Astrocyte of the hippocampus (primary cell): ENCODE data around the gene TRABD2A.

ENCODE experiments used
- DNase-seq: peaks from one replicate; pipeline ENCODE4 v3.0.0; 2011; ENCODE audit warnings: low read depth, low spot score

TRABD2A gene

GRCh38 chr2:84855731-84856130 lies 25.2 kb downstream of the TRABD2A start:
- DNase-seq, result no peak

DNA sequence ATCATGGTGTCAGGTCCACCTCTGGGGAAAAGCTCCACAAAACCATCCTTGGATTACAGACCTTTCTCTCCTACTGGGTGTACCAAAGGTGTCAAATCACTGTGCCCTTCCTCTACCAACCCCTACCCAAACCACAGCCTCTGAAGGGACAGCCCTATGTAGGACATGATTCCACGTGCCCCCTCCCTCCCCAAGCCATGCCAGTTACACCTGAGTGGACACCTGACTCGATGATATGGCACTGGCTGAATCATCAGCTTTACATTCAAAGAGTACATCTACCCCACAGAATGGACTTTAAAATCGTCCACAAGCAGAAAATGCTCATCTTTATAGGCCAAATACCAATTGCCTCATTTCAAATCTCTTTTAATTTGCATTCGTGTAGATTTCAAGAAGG lies 26.0 kb downstream of the TRABD2A start:
- DNase-seq, result no peak

DNA sequence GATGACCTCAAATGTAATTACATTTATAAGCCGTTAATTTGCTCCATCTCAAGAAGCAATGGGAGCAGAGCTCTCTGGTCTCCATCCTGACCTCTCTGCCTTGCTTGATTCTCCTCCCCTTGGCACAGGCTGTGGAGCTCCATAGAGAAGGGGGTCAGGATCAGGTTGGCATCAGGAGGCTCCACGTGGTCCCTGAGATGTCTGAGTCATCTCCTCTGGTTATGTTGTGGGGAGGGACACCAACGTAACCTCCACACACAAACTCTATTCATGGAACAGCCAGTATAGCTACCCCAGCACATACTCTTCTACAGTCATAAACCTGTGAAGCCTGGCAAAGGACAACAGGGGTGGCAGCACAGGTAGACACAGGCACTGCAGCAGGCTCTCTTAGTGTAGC lies 29.0 kb downstream of the TRABD2A start:
- DNase-seq, result no peak

DNA sequence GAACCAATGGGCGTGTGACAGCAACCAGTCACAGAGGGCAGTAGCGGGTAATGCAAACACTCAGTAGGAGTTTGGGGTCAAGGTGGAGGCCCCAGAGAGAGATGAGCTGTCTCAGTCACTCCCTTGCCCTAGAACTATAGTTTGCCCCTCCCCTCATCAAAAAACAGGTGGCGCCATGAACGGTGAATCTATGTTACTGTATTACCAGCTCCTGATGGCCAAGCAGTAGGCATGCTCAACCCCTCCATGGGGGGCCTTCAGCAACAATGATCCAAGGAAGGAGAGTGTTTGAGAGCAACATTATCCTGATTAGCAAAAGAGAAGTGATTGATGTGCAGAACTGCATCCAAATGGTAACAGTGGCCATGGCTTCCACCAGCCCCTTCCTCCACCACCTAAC lies 30.4 kb downstream of the TRABD2A start:
- no peak for DNase-seq

GRCh38 chr2:84849271-84849952 lies 31.5 kb downstream of the TRABD2A start:
- no peak for DNase-seq

DNA sequence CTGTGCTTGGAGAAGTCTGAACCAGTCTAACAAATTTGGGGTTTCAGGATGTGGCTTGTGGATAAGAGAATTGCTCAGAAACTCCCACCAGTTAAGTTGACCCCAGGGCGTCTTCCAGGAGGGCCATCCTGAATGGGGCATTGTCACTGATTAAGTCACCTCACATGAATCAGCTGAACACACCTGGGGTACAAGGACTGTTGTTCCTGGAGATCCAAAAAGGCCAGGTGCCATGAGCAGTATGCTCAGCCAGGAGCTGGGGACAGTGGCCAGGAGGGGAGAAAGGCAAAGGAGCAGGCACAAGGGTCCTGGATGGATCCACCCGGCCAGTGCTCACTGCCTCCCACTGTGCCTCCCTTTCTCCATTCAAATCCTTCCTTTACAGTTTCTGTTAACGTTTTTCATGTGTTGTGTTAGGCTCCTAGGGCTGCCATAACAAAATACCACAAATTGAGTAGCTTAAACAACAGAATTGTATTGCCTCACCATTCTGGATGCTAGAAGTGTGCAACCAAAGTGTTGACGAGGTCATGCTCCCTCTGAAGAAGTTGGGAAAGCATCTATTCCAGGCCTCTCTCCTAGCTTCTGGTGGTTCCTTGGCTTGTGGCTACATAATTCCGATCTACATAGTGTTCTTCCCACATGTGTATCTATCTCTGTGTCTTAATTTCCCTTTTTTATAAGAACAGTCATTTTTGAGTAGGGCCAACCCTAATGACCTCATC lies 33.4 kb downstream of the TRABD2A start:
- no peak for DNase-seq

DNA sequence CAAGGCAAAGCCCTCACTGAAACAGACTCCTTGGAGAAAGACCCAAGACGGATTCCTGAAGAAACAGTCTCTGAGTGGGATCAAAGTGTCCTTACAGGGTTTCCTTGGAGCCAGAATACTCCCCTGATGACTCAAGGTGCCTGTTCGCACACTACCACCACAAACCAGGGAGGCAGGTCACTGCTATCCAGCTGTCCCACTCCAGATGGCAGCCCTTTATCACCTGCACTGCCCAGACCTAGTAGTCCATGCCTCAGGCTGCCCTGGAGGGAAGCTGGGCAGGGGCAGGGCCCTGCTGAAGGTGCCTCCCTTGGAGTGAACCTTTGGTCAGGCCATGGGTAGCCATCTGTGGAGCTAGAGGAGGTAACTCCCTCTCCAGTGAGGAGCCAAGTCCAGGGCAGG lies 34.1 kb downstream of the TRABD2A start:
- DNase-seq, result peak; percentile 45

GRCh38 chr2:84846041-84846663 lies 34.7 kb downstream of the TRABD2A start:
- peak; percentile 65 for DNase-seq

GRCh38 chr2:84844141-84844540 lies 36.7 kb downstream of the TRABD2A start:
- DNase-seq, result no peak

GRCh38 chr2:84841577-84841976 lies 39.3 kb downstream of the TRABD2A start:
- DNase-seq, result no peak

GRCh38 chr2:84840306-84840705 lies 40.6 kb downstream of the TRABD2A start:
- DNase-seq, result no peak

- DNase-seq, result no peak
These were observed 41.0 kb downstream of the TRABD2A start for GRCh38 chr2:84839851-84840250.

DNA sequence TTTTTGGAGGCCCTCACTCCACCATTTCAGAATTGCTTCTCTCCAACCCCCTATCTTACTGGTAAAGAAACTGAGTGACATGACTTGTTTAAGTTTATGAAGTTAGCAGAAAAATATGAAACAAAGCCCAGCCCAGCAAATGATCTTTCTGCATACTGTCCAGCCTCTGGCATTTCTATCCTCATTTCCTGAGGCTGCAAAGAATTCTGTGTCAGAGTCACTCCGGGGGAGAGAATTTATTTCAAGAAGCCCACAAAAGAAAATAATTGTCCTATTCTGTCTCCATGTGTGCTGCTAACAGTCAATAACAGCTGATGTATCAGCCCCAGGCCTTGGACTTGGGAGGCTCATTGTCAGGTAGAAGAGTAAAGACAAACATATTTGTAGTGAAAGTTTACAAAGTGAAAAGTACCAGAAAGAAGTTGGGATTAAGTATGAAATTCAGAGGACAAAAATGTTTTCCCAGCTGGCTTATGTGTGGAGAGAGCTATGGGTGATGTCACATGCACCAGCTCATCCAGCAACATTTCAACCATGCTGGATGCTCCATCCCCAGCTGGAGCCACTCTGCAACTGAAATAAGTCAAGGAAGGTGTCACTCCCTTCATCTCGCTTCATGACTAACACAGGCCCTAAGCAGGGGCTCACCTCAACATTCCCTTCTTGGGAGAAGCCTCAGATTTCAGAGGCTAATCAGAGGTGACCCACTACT lies 42.3 kb downstream of the TRABD2A start:
- no peak for DNase-seq

DNA sequence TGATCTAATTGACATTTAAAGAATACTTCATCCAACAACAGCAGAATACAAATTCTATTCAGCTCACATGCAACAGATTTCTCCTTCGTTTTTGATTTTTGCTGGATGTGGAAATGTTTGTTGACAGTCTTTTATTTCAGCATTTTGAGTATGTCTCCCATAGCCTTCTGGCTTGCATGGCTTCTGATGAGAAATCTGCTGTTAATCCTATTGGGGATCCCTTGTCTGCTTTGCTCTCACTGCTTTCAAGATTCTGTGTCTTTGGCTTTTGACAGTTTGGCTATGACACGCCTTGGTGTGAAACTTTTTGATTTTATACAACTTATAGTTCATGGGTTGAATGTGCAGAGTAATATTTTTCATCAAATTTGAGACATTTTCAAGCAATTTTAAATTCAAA lies 44.7 kb downstream of the TRABD2A start:
- no peak for DNase-seq

DNA sequence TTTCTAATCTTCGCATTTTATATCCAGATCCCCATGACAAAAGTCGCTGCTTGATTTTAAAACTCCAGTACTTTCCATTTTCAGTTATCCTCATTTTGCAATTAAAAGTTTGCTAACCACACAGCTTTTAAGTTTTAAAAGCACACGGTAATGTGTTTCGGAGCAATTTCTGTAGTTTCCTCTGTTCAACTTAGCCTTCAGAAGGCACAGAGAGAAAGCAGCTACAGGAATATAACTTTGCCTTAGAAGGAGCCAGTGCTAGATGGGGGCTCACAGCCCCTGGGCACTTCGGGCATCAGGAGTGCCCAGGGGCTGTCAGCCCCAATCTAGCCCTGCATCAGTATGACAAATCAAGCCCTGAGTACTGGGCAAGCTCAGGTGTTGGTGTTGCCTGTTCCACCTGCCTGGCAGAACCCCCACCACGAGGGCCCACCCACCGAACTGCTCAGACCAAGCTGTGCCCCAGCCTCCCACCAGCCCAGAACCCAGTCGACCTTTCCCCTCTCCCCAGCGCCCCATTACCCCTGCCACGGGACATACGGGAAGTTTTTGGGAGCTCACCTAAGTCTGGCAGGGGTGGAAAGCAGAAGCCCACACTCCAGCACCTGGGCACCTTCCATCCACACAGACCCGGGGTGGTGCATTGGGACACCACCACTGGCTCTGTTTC lies 47.3 kb downstream of the TRABD2A start:
- DNase-seq, result no peak

- DNase-seq, result peak; percentile 37
These were observed 48.0 kb downstream of the TRABD2A start for GRCh38 chr2:84832772-84833461.

GRCh38 chr2:84830758-84831500 lies 50.0 kb downstream of the TRABD2A start:
- no peak for DNase-seq

GRCh38 chr2:84830095-84830494 lies 50.8 kb downstream of the TRABD2A start:
- DNase-seq, result no peak

DNA sequence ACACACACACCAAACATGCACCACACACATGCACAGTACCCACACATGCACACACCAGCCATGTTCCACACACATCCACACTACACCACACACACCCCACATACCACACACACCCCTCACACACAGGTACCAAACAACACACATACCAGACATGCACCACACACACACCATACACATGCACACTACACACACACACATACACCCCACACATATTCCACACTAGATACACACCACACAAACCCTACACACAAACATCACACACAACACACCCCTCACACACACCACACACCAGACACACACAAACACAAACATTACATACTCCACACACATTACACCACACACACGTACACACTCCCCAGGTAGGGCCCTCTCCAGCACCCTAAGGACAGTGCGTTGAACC lies 51.2 kb downstream of the TRABD2A start:
- no peak for DNase-seq

GRCh38 chr2:84827978-84828575 lies 52.8 kb downstream of the TRABD2A start:
- no peak for DNase-seq
